ENCODE data around the gene FGL2. TPM values are rescaled to one million over a fixed set of nuclear protein-coding genes. Genes with fewer than 3 reads are reported as not detected.

The FGL2 gene
- total RNA-seq, 1 experiment from 2014 or later: not detected

GRCh38 chr7:77197141-77197540 is 2.5 kb downstream of the FGL2 start:
- Histone ChIP-seq H4K8ac (replicated peaks; ENCODE audit: insufficient read length, low read depth, low read length) (no peak overlapping the region), H2BK120ac (ENCODE audit: low read depth, low read length, poor library complexity, severe bottlenecking) (no peak overlapping the region), H3K9ac (ENCODE audit: extremely low read depth, insufficient read length, low read length) (no peak overlapping the region), H2AFZ (ENCODE audit: low read length) (no peak overlapping the region), H2BK20ac (ENCODE audit: low read depth, low read length, poor library complexity, severe bottlenecking) (no peak overlapping the region), H4K5ac (ENCODE audit: insufficient read length, low read depth, low read length) (no peak overlapping the region), H3K27ac (ENCODE audit: insufficient read length, low read depth, low read length) (no peak overlapping the region), H3K18ac (ENCODE audit: insufficient read length, low read depth, low read length) (no peak overlapping the region), H3K79me2 (ENCODE audit: insufficient read depth, low read length) (no peaks in the 10 kb centered on the region), H2AK5ac (ENCODE audit: insufficient read length, low read length) (no peak overlapping the region), H2BK12ac (ENCODE audit: insufficient read length, low read depth, low read length) (no peak overlapping the region), H3K56ac (ENCODE audit: insufficient read length, low read depth, low read length) (no peak overlapping the region), H3K4me1 (ENCODE audit: insufficient read depth, low read length) (peaks cover 2% of the 10 kb centered on the region; the same call in 1 of the 2 replicates), H3K23me2 (ENCODE audit: insufficient read length, low read depth, low read length, poor library complexity, severe bottlenecking) (peaks cover 5% of the 10 kb centered on the region), H3K9me3 (ENCODE audit: control insufficient read depth, low read depth, low read length) (no peaks in the 10 kb centered on the region), H3K14ac (ENCODE audit: insufficient read depth, low read length) (no peak overlapping the region), H4K20me1 (ENCODE audit: control insufficient read depth, insufficient read depth, insufficient read length) (no peaks in the 10 kb centered on the region), H3K4ac (ENCODE audit: low read depth, low read length) (no peak overlapping the region), H3K27me3 (ENCODE audit: insufficient read depth, low read length) (no peaks in the 10 kb centered on the region), H2BK5ac (ENCODE audit: insufficient read length, low read length) (no peak overlapping the region), H3K79me1 (ENCODE audit: insufficient read depth, low read depth, low read length, poor library complexity, severe bottlenecking) (no peaks in the 10 kb centered on the region), H3T11ph (ENCODE audit: low read length) (no peak overlapping the region), H3K23ac (ENCODE audit: insufficient read length, low read depth, low read length) (no peak overlapping the region), H4K91ac (ENCODE audit: insufficient read length, low read depth, low read length) (no peak overlapping the region), H3K4me2 (ENCODE audit: insufficient read depth, insufficient read length, low read length) (no peak overlapping the region), H2BK15ac (ENCODE audit: low read depth, low read length) (no peak overlapping the region)
- Mint-ChIP-seq H3K27me3 (ENCODE audit: low read depth) (peaks cover 7% of the 10 kb centered on the region), H3K4me3 (no peak overlapping the region), H3K4me1 (peaks cover 6 to 8% of the 10 kb centered on the region in 2 experiments), H3K9me3 (no peaks in the 10 kb centered on the region), H3K36me3 (ENCODE audit: insufficient read depth in 1 of 3, low read depth in 3 of 3) (no peaks in the 10 kb centered on the region), H3K27ac (no peak overlapping the region)
- TF ChIP-seq CTCF (conservative IDR thresholded peaks at IDR 0.05): no peak
- DNase-seq: no peak
- WGBS (ENCODE audit: extremely low coverage, insufficient read length, low lambda C conversion rate): no CpG with 5 or more reads among the region's 4 CpGs
